ENCODE data around the gene HKDC1.

DNA sequence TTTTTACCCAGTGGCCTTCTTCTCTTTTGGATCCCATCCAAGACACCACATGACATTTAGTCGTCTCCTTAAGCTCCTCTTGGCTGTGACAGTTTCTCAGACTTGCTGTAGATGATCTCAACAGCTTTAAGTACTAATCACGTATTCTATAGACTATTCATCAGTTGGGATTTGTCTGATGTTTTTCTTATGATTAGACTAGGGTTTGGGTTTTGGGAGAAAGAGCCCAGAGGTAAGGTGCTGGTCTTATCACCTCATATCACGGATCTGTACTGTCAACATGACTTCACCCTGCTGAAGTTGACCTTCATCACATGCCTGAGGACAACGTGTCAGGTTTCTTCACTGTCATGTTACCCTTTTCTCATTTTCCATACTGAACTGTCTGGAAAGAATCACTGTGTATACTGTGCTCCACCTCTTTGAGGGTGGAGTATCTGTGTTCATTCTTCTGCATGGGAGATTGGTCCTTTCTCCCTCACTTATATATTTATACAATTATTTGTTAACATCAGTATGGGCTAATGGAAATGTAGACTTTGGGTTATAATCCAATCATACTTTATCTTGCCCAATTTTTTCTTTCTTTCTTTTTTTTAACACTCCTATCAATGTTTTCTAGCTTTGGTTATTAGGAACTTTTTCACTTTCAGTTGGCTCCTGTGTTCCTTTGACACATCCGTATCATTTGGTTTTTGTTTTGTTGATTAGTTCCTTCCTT, 6.4 kb upstream of the HKDC1 start:
- TF ChIP-seq, protein P1, sequence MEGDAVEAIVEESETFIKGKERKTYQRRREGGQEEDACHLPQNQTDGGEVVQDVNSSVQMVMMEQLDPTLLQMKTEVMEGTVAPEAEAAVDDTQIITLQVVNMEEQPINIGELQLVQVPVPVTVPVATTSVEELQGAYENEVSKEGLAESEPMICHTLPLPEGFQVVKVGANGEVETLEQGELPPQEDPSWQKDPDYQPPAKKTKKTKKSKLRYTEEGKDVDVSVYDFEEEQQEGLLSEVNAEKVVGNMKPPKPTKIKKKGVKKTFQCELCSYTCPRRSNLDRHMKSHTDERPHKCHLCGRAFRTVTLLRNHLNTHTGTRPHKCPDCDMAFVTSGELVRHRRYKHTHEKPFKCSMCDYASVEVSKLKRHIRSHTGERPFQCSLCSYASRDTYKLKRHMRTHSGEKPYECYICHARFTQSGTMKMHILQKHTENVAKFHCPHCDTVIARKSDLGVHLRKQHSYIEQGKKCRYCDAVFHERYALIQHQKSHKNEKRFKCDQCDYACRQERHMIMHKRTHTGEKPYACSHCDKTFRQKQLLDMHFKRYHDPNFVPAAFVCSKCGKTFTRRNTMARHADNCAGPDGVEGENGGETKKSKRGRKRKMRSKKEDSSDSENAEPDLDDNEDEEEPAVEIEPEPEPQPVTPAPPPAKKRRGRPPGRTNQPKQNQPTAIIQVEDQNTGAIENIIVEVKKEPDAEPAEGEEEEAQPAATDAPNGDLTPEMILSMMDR (tag by site-specific recombination; IDR thresholded peaks at IDR 0.05) = no peak
- TF ChIP-seq ZNF354C (tag by site-specific recombination; IDR thresholded peaks at IDR 0.05; ENCODE audit: borderline replicate concordance, low read depth) = no peak
- TF ChIP-seq, protein P2, sequence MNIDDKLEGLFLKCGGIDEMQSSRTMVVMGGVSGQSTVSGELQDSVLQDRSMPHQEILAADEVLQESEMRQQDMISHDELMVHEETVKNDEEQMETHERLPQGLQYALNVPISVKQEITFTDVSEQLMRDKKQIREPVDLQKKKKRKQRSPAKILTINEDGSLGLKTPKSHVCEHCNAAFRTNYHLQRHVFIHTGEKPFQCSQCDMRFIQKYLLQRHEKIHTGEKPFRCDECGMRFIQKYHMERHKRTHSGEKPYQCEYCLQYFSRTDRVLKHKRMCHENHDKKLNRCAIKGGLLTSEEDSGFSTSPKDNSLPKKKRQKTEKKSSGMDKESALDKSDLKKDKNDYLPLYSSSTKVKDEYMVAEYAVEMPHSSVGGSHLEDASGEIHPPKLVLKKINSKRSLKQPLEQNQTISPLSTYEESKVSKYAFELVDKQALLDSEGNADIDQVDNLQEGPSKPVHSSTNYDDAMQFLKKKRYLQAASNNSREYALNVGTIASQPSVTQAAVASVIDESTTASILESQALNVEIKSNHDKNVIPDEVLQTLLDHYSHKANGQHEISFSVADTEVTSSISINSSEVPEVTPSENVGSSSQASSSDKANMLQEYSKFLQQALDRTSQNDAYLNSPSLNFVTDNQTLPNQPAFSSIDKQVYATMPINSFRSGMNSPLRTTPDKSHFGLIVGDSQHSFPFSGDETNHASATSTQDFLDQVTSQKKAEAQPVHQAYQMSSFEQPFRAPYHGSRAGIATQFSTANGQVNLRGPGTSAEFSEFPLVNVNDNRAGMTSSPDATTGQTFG (tag by site-specific recombination; IDR thresholded peaks at IDR 0.05; ENCODE audit: borderline replicate concordance) = no peak
- TF ChIP-seq SETDB1 (IDR thresholded peaks at IDR 0.05; ENCODE audit: insufficient read length, low read length) = no peak
- no peak for TF ChIP-seq MZF1 (tag by site-specific recombination; IDR thresholded peaks at IDR 0.05; ENCODE audit: borderline replicate concordance)
- peak; percentile 94 for TF ChIP-seq ZNF10 (tag by site-specific recombination; IDR thresholded peaks at IDR 0.05)
